LoVo (cell line): ENCODE results near the gene FRMPD1.
"Not testable (repeated sequence)": the region's sequence is repeated elsewhere in the genome, so short reads cannot be mapped to it uniquely, and the experiment has no call there.

ENCODE experiments used
- DNase-seq: peaks from one replicate; pipeline ENCODE4 v3.0.0-alpha.2; 2016; ENCODE audit warnings: low spot score

The FRMPD1 gene

DNA sequence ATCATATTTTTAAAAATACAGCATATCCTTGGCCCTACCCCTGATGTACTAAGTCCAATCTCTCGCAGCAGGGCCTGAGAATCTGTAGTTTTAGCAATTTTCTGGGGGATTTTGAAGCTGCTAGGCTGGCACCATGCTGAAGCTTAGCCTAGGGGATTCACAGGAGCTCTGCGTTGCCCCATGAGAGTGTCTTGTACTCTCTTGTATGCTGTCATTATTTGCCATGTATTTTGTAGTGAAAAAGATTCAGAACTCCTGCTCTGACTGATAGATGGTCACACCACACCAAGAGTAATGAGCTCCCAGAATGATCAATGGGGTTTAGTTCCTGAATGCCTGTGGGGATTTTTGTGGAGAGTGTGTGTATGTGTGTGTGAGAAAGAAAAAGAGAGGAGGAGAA is 82.2 kb downstream of the FRMPD1 start:
- DNase-seq = no peak

GRCh38 chr9:37739222-37739621 is 88.5 kb downstream of the FRMPD1 start:
- no peak for DNase-seq

- no peak for DNase-seq
Observed at GRCh38 chr9:37740128-37740527, 89.4 kb downstream of the FRMPD1 start.

- DNase-seq = no peak
Observed at GRCh38 chr9:37740631-37741328, 90.0 kb downstream of the FRMPD1 start.

DNA sequence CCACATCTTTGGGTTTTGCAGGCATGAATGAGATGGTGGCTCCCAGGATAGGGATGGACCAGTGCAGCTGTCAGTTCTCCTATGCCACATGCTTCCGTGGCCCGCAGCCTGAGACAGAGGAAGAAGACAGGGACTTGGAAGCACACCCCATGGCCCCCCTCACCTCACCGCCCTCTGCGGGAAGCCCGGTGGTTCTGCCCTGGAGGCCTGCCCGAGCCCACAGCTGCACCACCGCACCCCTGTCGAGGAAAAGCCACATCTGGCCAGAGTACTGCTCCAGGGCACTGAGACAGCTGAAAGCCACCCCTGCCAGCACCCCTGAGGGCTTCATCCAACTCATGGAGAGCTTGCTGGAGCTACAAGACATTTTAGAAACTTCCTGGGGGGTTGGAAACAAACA is 95.2 kb downstream of the FRMPD1 start:
- DNase-seq = no peak

- DNase-seq = no peak
Observed at GRCh38 chr9:37746448-37747270, 95.9 kb downstream of the FRMPD1 start.

- DNase-seq = peak; percentile 64
Observed at GRCh38 chr9:37747271-37747753, 96.6 kb downstream of the FRMPD1 start.

- no peak for DNase-seq
Observed at GRCh38 chr9:37749129-37749528, 98.4 kb downstream of the FRMPD1 start.

DNA sequence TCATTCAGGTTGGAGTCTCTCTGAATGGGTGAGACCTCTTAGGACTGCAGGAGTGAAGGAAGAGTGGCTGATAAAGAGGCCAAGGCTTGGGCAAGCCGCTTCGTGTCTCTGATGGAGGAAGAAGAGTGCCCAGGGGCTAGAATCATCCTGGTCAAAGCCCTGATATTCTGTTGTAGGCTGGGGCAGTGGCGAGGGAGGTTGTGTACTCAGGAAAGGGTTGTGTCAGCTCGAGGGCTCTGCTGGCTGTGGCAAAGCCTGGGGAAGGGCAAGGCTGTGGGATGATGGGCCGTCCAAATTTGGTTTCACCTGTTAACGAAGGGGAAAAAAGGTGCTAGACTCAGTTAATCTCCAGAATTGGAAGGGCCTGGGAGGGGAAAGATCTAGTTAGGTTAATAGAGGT is 100.4 kb downstream of the FRMPD1 start:
- no peak for DNase-seq

- DNase-seq = not testable (repeated sequence)
Observed at GRCh38 chr9:37751704-37752103, 101.0 kb downstream of the FRMPD1 start.

GRCh38 chr9:37752112-37752511 is 101.4 kb downstream of the FRMPD1 start:
- DNase-seq = not testable (repeated sequence)

- no peak for DNase-seq
Observed at GRCh38 chr9:37752642-37753488, 102.1 kb downstream of the FRMPD1 start.

GRCh38 chr9:37753489-37754190 is 102.9 kb downstream of the FRMPD1 start, which contains the start of gene TRMT10B:
Gene TRMT10B (plus strand): TSS chr9:37753805. CDS start chr9:37761932, 8,127 bp downstream.
- DNase-seq = peak; percentile 72

- DNase-seq = no peak
Observed at GRCh38 chr9:37758747-37759146, 108.0 kb downstream of the FRMPD1 start.

GRCh38 chr9:37760416-37761161 is 109.8 kb downstream of the FRMPD1 start:
- no peak for DNase-seq

- no peak for DNase-seq
Observed at GRCh38 chr9:37761511-37761910, 110.8 kb downstream of the FRMPD1 start.

DNA sequence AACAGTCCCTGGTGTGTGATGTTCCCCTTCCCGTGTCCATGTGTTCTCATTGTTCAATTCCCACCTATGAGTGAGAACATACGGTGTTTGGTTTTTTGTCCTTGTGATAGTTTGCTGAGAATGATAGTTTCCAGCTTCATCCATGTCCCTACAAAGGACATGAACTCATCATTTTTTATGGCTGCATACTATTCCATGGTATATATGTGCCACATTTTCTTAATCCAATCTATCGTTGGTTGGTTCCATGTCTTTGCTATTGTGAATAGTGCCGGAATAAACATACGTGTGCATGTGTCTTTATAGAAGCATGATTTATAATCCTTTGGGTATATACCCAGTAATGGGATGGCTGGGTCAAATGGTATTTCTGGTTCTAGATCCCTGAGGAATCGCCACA is 114.5 kb downstream of the FRMPD1 start:
- not testable (repeated sequence) for DNase-seq

- DNase-seq = no peak
Observed at GRCh38 chr9:37769306-37769705, 118.6 kb downstream of the FRMPD1 start.

- DNase-seq = no peak
Observed at GRCh38 chr9:37769995-37770394, 119.2 kb downstream of the FRMPD1 start.

DNA sequence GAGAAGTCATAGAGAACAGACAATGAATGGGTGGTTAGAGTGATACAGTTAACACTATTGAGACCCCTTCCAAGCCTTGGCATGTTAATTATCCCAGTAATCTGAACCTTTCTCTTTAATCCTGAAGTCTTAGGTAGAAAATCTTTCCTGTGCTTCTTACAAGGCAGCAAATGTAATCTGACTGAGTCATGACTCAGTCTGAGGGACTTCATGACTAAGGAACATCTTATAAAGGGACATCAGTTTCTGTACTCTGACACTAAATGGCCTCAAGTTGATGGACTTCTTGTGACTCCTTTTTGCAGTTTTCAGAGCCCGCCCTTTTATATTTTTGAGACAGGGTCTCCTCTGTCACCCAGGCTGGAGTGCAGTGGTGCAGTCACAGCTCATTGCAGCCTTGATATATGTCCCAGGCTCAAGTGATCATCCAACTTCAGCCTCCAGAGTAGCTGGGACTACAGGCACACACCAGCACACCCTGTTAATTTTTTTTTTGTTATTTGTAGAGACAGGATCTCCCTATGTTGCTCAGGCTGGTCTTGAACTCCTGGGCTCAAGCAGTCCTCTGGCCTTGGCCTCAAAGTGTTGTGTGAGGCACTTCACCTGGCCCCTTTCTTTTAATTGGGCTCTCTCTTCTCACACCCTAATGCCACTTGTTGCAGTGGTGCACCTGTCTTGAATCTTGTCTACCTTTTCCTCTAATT is 124.6 kb downstream of the FRMPD1 start:
- DNase-seq = no peak
